GM12878 (cell line): Measurements from ENCODE around the gene TMEM244. TPM values are rescaled to one million over a fixed set of nuclear protein-coding genes. Genes with fewer than 3 reads are reported as not detected.

Source experiments
- ATAC-seq: fragments of 200-7000 bp; cut with Tn5 transposase; 3 replicates; pipeline ENCODE4 v1.9.1; 2020; ENCODE audit warnings: mild to moderate bottlenecking, moderate library complexity
- BruUV-seq: library from RNA; stranded (reverse); fragments of 400-500 nt; replicated peaks from 2 replicates; lab custom pipeline; 2021; lab: Mats Ljungman, UMichigan
- CTCF ChIA-PET: fragments of 300-600 bp; sonication (Branson Sonifier 250); formaldehyde crosslinking; extraction: SDS; loops from one replicate; lab custom pipeline; 2021; ENCODE audit warnings: inconsistent platforms; lab: Yijun Ruan, JAX
- POLR2A ChIA-PET: fragments of 350-600 bp; formaldehyde crosslinking; extraction: SDS; loops from one replicate; lab custom pipeline; 2021; ENCODE audit warnings: inconsistent platforms; lab: Charles Lee
- RAD21 ChIA-PET: fragments of 300-600 bp; sonication (Branson Sonifier 250); formaldehyde crosslinking; loops from one replicate; lab custom pipeline; 2023; ENCODE audit warnings: antibody characterized with exemption; ENCODE audit not compliant: unreplicated experiment; lab: Charles Lee
- SMC1A ChIA-PET: fragments of 300-600 bp; sonication (Branson Sonifier 250); formaldehyde crosslinking; loops from one replicate; lab custom pipeline; 2023; ENCODE audit not compliant: unreplicated experiment, uncharacterized antibody; lab: Charles Lee
- DNase-seq: peaks from one replicate; pipeline ENCODE4 v3.0.0-alpha.2; 2011; ENCODE audit warnings: low read depth, low spot score
- FAIRE-seq: peaks from 3 replicates; lab custom pipeline; 2011; peaks lifted over from hg19 to GRCh38; lab: Jason Lieb, UNC
- H2AFZ ChIP-seq: 2 replicates; pipeline ENCODE4 v1.6.0; 2011; ENCODE audit warnings: low read depth, low read length, control low read depth; ENCODE audit not compliant: control insufficient read depth
- H3K27ac ChIP-seq: 2 replicates; pipeline ENCODE4 v1.5.1; 2011; ENCODE audit warnings: control low read depth; ENCODE audit not compliant: control insufficient read depth, insufficient read depth
- H3K27me3 ChIP-seq, 2 experiments: replicated peaks in 1 of 2; 2 replicates each; pipeline versions ENCODE4 v1.6.0 to v1.6.1; 2011; ENCODE audit warnings: low read length in 1 of 2; ENCODE audit not compliant: control insufficient read depth in 2 of 2, insufficient read depth in 2 of 2
- H3K36me3 ChIP-seq, 2 experiments: 2 replicates each; pipeline ENCODE4 v1.5.1; 2011; ENCODE audit warnings: low read length in 1 of 2; ENCODE audit not compliant: control insufficient read depth in 2 of 2, insufficient read depth in 2 of 2
- H3K4me1 ChIP-seq: 2 replicates; pipeline ENCODE4 v1.6.1; 2011; ENCODE audit warnings: mild to moderate bottlenecking, low read length, moderate library complexity, mixed read lengths; ENCODE audit not compliant: control insufficient read depth, insufficient read depth
- H3K4me2 ChIP-seq: 2 replicates; pipeline ENCODE4 v1.6.0; 2011; ENCODE audit warnings: control low read depth; ENCODE audit not compliant: control insufficient read depth, insufficient read depth
- H3K4me3 ChIP-seq: fragments of 200-600 bp; sonication (generic); 2 replicates; pipeline ENCODE4 v1.5.1; 2016
- H3K79me2 ChIP-seq: 2 replicates; pipeline ENCODE4 v1.6.0; 2011; ENCODE audit warnings: low read length; ENCODE audit not compliant: control insufficient read depth, insufficient read depth
- H3K9ac ChIP-seq: 2 replicates; pipeline ENCODE4 v1.8.0; 2011; ENCODE audit warnings: low read length, control low read depth, mixed read lengths; ENCODE audit not compliant: control insufficient read depth, insufficient read depth
- H3K9me3 ChIP-seq: replicated peaks from 3 replicates; pipeline ENCODE4 v1.5.1; 2011; ENCODE audit warnings: mild to moderate bottlenecking, low read length; ENCODE audit not compliant: control insufficient read depth, insufficient read depth
- H4K20me1 ChIP-seq: 2 replicates; pipeline ENCODE4 v1.6.0; 2011; ENCODE audit not compliant: control insufficient read depth, insufficient read depth
- BHLHE40 ChIP-seq, 2 experiments: fragments of 450-650 bp in 1 of 2; IDR thresholded peaks; 2 replicates each; pipeline ENCODE4 v1.6.1; 2011 to 2017; ENCODE audit warnings: low read depth in 2 of 2, borderline replicate concordance in 1 of 2, improper control_type of control experiment in 1 of 2, low read length in 1 of 2, mild to moderate bottlenecking in 1 of 2
- BRCA1 ChIP-seq: IDR thresholded peaks from 2 replicates; pipeline ENCODE4 v1.6.1; 2011; ENCODE audit warnings: low read depth, low read length, improper control_type of control experiment
- FOXM1 ChIP-seq: IDR thresholded peaks from 2 replicates; pipeline ENCODE4 v1.6.1; 2012; ENCODE audit warnings: low read depth, mild to moderate bottlenecking, inconsistent platforms, low read length, moderate library complexity
- IKZF2 ChIP-seq, 2 experiments: fragments of 450-650 bp; IDR thresholded peaks; 2 replicates each; pipeline ENCODE4 v1.6.1; 2017; ENCODE audit warnings: mild to moderate bottlenecking in 2 of 2, moderate library complexity in 2 of 2
- MYB ChIP-seq: fragments of 150-350 bp; IDR thresholded peaks from 2 replicates; pipeline ENCODE4 v1.6.1; 2014; ENCODE audit warnings: mild to moderate bottlenecking, low read depth, low read length, borderline replicate concordance
- NFIC ChIP-seq: IDR thresholded peaks from 2 replicates; pipeline ENCODE4 v1.6.1; 2012; ENCODE audit warnings: low read depth, mild to moderate bottlenecking, inconsistent platforms, low read length, moderate library complexity
- RCOR1 ChIP-seq: conservative IDR thresholded peaks from 2 replicates; pipeline ENCODE4 v1.6.1; 2012; ENCODE audit warnings: low read depth, low read length, improper control_type of control experiment
- STAT3 ChIP-seq: IDR thresholded peaks from 2 replicates; pipeline ENCODE4 v1.6.1; 2011; ENCODE audit warnings: low read depth, low read length, improper control_type of control experiment
- TCF12 ChIP-seq: IDR thresholded peaks from 2 replicates; pipeline ENCODE4 v1.6.1; 2011; ENCODE audit warnings: low read depth, mild to moderate bottlenecking, low read length
- WGBS: methylation state at CpG from one replicate; pipeline ENCODE4 v1.1.6; 2016; ENCODE audit warnings: low lambda C conversion rate; ENCODE audit not compliant: insufficient replicate concordance, insufficient coverage; ENCODE audit errors: missing lambda C conversion rate; 5-methylcytosine and 5-hydroxymethylcytosine counted together
- in situ Hi-C: fragments of 300-500 bp; cut with MboI; formaldehyde crosslinking; loops from 9 replicates; pipeline ENCODE4 v1.14.3; 2018; ENCODE audit warnings: mixed read lengths
- intact Hi-C: fragments of 100-400 bp; cut with micrococcal nuclease; formaldehyde crosslinking; loops from one replicate; pipeline ENCODE4 v1.14.2; 2022; ENCODE audit not compliant: unreplicated experiment
- polyA plus RNA-seq, 11 experiments: library from polyadenylated mRNA; depleted of rRNA in 4 of 11; unstranded in 6 of 11; stranded (reverse) in 5 of 11; fragments of >200 nt; fragmentation: Nextera tagmentation in 4 of 11; fragmentation: Illumina TruSeq in 1 of 11; extraction: Ambion mirVana in 4 of 11; extraction: Trizol in 1 of 11; gene quantifications; 1 replicate in 1 of 11; 2 replicates in 10 of 11; pipeline versions ENCODE4 v1.2.1 to v1.2.3, GENCODE V29; 2011 to 2016; ENCODE audit warnings: inconsistent platforms in 2 of 11, missing spikeins in 2 of 11, low read depth in 1 of 11
- total RNA-seq, 4 experiments: library from RNA; depleted of rRNA in 3 of 4; stranded (reverse); fragments of >200 nt in 3 of 4; fragmentation: Illumina TruSeq in 1 of 4; extraction: Trizol in 1 of 4; gene quantifications; 2 replicates each; pipeline versions ENCODE4 v1.2.1 to v1.2.3, GENCODE V29; 2013 to 2021
- TF ChIP-seq, protein P1 (sequence below): fragments of 450-650 bp; IDR thresholded peaks from 2 replicates; pipeline ENCODE4 v1.6.1; 2016; ENCODE audit warnings: mild to moderate bottlenecking
- TF ChIP-seq, protein P2 (sequence below): IDR thresholded peaks from 2 replicates; pipeline ENCODE4 v1.6.1; 2012; ENCODE audit warnings: mild to moderate bottlenecking, low read depth, low read length
- TF ChIP-seq, protein P3 (sequence below): fragments of 150-350 bp; IDR thresholded peaks from 2 replicates; pipeline ENCODE4 v1.6.1; 2016; ENCODE audit warnings: low read depth, low read length
- TF ChIP-seq, protein P4 (sequence below): fragments of 450-650 bp; IDR thresholded peaks from 2 replicates; pipeline ENCODE4 v1.6.1; 2018; ENCODE audit warnings: mild to moderate bottlenecking, low read depth, moderate library complexity; ENCODE audit not compliant: partially characterized antibody

The TMEM244 gene
- total and polyA plus RNA-seq, 10 of the 15 experiments (the other 5 are each of a cell fraction or from before 2014, with no cell fraction given): 0.14 TPM; not detected in 9

DNA sequence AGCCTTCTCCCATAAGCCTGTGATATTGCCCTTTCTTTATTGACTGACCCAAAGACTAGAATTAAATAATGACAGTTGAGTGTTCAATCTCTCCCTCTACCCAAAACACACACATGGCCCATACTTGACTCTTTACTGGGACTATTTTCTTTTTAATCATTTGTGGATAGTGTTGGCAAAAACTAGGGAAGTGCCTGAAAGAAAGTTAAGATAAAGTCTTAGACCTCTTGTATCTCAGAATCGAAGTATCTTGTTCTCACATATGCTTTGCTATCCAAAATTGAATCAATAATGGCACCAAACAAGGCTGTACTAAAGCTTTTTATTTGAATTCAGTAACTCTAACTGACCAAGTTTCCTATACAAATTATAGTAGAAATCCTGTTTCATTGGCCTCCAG lies 19.0 kb downstream of the TMEM244 start:
- ATAC-seq: no peak
- H3K79me2 ChIP-seq: no peaks in the 10 kb centered on the region
- no TSS peak for BruUV-seq
- no peaks in the 10 kb centered on the region for H3K36me3 ChIP-seq
- no peak overlapping the region for H3K9ac ChIP-seq
- RAD21 ChIA-PET: no interaction called here
- H2AFZ ChIP-seq: no peak overlapping the region
- DNase-seq: no peak
- SMC1A ChIA-PET: no interaction called here
- no peak overlapping the region for H3K4me3 ChIP-seq
- in situ Hi-C loops (no loop called here), intact Hi-C loops (no loop called here)
- CTCF ChIA-PET: no interaction called here
- no peaks in the 10 kb centered on the region for H3K4me1 ChIP-seq
- H3K27ac ChIP-seq: no peak overlapping the region
- POLR2A ChIA-PET: no interaction called here
- no peaks in the 10 kb centered on the region for H3K9me3 ChIP-seq
- no peaks in the 10 kb centered on the region for H4K20me1 ChIP-seq
- 0% methylated on average over 1 of the region's 1 CpG for WGBS
- FAIRE-seq: no peak
- no peaks in the 10 kb centered on the region; a peak in 1 of 4 replicates for H3K27me3 ChIP-seq
- H3K4me2 ChIP-seq: no peak overlapping the region
- no peak for TF ChIP-seq TCF12
- TF ChIP-seq IKZF2 (IDR thresholded peaks at IDR 0.05): no peak
- no peak for TF ChIP-seq FOXM1
- TF ChIP-seq STAT3: no peak
- TF ChIP-seq, protein P1, sequence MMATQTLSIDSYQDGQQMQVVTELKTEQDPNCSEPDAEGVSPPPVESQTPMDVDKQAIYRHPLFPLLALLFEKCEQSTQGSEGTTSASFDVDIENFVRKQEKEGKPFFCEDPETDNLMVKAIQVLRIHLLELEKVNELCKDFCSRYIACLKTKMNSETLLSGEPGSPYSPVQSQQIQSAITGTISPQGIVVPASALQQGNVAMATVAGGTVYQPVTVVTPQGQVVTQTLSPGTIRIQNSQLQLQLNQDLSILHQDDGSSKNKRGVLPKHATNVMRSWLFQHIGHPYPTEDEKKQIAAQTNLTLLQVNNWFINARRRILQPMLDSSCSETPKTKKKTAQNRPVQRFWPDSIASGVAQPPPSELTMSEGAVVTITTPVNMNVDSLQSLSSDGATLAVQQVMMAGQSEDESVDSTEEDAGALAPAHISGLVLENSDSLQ: no peak
- TF ChIP-seq, protein P2, sequence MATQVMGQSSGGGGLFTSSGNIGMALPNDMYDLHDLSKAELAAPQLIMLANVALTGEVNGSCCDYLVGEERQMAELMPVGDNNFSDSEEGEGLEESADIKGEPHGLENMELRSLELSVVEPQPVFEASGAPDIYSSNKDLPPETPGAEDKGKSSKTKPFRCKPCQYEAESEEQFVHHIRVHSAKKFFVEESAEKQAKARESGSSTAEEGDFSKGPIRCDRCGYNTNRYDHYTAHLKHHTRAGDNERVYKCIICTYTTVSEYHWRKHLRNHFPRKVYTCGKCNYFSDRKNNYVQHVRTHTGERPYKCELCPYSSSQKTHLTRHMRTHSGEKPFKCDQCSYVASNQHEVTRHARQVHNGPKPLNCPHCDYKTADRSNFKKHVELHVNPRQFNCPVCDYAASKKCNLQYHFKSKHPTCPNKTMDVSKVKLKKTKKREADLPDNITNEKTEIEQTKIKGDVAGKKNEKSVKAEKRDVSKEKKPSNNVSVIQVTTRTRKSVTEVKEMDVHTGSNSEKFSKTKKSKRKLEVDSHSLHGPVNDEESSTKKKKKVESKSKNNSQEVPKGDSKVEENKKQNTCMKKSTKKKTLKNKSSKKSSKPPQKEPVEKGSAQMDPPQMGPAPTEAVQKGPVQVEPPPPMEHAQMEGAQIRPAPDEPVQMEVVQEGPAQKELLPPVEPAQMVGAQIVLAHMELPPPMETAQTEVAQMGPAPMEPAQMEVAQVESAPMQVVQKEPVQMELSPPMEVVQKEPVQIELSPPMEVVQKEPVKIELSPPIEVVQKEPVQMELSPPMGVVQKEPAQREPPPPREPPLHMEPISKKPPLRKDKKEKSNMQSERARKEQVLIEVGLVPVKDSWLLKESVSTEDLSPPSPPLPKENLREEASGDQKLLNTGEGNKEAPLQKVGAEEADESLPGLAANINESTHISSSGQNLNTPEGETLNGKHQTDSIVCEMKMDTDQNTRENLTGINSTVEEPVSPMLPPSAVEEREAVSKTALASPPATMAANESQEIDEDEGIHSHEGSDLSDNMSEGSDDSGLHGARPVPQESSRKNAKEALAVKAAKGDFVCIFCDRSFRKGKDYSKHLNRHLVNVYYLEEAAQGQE: no peak
- TF ChIP-seq NFIC: no peak
- TF ChIP-seq BRCA1: no peak
- TF ChIP-seq, protein P3, sequence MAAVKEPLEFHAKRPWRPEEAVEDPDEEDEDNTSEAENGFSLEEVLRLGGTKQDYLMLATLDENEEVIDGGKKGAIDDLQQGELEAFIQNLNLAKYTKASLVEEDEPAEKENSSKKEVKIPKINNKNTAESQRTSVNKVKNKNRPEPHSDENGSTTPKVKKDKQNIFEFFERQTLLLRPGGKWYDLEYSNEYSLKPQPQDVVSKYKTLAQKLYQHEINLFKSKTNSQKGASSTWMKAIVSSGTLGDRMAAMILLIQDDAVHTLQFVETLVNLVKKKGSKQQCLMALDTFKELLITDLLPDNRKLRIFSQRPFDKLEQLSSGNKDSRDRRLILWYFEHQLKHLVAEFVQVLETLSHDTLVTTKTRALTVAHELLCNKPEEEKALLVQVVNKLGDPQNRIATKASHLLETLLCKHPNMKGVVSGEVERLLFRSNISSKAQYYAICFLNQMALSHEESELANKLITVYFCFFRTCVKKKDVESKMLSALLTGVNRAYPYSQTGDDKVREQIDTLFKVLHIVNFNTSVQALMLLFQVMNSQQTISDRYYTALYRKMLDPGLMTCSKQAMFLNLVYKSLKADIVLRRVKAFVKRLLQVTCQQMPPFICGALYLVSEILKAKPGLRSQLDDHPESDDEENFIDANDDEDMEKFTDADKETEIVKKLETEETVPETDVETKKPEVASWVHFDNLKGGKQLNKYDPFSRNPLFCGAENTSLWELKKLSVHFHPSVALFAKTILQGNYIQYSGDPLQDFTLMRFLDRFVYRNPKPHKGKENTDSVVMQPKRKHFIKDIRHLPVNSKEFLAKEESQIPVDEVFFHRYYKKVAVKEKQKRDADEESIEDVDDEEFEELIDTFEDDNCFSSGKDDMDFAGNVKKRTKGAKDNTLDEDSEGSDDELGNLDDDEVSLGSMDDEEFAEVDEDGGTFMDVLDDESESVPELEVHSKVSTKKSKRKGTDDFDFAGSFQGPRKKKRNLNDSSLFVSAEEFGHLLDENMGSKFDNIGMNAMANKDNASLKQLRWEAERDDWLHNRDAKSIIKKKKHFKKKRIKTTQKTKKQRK: no peak
- no peak for TF ChIP-seq MYB
- TF ChIP-seq, protein P4, sequence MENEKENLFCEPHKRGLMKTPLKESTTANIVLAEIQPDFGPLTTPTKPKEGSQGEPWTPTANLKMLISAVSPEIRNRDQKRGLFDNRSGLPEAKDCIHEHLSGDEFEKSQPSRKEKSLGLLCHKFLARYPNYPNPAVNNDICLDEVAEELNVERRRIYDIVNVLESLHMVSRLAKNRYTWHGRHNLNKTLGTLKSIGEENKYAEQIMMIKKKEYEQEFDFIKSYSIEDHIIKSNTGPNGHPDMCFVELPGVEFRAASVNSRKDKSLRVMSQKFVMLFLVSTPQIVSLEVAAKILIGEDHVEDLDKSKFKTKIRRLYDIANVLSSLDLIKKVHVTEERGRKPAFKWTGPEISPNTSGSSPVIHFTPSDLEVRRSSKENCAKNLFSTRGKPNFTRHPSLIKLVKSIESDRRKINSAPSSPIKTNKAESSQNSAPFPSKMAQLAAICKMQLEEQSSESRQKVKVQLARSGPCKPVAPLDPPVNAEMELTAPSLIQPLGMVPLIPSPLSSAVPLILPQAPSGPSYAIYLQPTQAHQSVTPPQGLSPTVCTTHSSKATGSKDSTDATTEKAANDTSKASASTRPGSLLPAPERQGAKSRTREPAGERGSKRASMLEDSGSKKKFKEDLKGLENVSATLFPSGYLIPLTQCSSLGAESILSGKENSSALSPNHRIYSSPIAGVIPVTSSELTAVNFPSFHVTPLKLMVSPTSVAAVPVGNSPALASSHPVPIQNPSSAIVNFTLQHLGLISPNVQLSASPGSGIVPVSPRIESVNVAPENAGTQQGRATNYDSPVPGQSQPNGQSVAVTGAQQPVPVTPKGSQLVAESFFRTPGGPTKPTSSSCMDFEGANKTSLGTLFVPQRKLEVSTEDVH: no peak
- no peak for TF ChIP-seq BHLHE40 (IDR thresholded peaks at IDR 0.05; ENCODE audit: borderline replicate concordance in 1 of 2, low read depth in 2 of 2, low read length in 1 of 2)
- TF ChIP-seq RCOR1: no peak
